GM18498 (cell line): ENCODE results near the gene TNIP3.
"Not testable (repeated sequence)": the region's sequence is repeated elsewhere in the genome, so short reads cannot be mapped to it uniquely, and the experiment has no call there.

Source experiments
- ATAC-seq: cut with Tn5 transposase; IDR thresholded peaks from one replicate; pipeline ENCODE4 v1.9.1; 2021; ENCODE audit warnings: mild to moderate bottlenecking, moderate library complexity; ENCODE audit not compliant: unreplicated experiment

Gene TNIP3

DNA sequence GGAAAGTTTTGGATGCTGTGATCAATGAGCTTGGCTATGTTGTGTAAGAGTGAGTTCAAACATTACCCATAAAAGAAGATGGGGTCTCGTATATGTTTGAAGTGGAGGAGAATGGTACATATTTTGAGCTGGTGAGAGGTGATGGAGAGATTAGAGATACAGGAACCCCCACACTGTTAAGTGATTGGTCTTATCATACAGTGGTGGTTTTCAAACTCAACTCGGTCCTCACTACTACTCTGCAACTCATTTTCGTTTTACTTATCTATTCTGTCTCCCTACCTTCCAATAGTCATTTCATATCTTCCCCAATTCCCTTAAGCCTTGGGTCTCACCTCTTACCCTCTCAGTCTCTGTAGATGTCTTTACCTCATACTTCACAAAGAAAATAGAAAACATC, 16.4 kb upstream of the TNIP3 start:
- ATAC-seq: no peak

DNA sequence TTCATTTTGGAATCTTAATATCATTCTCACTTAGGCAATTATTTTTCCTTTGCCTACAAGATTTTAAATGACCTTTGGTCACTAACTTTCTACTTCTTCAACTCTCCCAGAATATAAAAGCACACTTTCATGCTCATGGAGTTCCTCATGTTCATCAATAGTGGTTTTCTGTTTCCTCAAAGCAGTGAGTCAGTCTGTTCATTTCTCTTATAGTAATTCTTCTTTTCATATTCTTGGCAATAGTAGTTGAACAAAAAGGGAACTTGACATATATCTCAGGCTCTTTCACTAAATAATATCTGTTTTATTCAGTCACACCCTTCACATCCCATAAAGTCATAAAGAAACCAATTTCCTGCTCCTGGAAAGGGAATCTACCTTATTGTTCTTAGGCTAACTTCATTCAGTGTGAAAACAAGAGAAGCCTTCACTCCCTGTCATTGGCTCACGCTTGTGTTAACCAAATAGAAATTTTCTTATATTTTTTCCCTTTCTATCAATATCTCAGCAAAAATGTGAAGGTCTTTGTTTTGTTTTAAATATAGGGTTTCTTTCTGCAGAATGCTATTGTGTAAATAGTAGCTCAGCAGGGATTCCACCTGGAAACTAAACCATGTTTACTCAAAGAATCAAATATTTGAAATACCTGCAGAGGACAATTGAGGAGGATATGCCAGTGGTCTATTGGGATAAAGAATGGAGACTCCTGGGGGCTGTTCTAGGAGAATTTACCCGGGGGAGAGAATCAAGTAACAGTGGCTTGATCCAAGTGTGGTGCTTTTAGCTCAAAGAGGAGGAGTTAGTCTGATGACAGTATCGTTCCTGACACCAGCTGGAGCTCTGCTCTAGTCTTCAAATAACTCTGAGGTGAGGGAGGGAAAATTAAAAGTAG, 13.4 kb upstream of the TNIP3 start:
- ATAC-seq: no peak

DNA sequence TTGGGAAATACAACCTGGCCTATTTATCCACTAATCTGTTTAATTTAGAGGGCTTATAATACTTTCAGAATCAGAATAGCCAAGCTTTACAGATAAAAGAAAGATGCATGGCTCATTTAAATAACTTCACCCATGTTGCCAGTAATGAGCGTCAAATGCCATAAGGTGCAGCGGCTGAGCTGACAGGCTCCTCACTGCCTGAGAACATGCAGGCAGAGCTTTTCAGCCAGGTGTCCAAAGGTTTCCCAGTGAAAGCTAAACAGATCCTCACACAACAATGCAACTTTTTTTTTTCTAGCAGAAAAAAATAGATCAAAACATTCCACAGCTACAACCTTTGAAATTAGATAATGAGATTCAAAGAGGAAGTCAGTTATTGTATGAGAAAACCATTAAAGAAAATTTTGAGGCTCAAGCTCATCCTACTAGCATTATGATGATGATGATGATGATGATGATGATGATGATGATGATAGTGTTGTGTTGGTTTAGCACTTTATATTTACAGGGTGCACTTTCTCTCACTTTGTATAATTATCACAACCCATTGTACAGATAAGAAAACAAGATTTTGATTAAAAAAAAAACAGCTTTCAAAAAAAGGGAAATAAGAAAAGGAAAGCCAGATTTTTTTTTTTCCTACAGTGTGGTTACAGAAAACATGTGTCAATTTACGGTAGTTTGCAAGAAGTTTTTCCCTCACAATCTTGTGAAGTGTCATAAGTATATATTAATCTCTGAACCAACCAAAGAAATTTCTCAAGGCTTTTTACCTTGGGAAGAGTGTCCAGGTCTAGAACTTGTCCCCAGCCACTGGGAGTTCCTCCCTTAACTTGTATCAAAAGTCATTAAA, 12.2 kb upstream of the TNIP3 start:
- ATAC-seq: no peak

DNA sequence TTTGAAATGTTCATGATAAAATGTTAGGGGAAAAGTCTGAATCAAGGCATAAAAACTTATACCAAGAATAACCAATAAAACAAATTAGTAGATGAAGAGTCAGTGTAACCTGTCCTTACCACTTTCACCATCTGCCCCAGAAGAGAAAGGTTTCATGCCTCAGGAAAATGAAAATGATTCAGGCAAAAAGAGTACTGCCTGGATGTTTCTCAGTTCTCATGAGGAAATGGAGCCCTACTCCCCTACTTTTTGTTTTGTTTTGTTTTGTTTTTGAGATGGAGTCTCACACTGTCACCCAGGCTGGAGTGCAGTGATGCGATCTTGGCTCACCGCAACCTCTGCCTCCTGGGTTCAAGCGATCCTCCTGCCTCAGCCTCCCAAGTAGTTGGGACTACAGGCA, 7.4 kb upstream of the TNIP3 start:
- not testable (repeated sequence) for ATAC-seq

DNA sequence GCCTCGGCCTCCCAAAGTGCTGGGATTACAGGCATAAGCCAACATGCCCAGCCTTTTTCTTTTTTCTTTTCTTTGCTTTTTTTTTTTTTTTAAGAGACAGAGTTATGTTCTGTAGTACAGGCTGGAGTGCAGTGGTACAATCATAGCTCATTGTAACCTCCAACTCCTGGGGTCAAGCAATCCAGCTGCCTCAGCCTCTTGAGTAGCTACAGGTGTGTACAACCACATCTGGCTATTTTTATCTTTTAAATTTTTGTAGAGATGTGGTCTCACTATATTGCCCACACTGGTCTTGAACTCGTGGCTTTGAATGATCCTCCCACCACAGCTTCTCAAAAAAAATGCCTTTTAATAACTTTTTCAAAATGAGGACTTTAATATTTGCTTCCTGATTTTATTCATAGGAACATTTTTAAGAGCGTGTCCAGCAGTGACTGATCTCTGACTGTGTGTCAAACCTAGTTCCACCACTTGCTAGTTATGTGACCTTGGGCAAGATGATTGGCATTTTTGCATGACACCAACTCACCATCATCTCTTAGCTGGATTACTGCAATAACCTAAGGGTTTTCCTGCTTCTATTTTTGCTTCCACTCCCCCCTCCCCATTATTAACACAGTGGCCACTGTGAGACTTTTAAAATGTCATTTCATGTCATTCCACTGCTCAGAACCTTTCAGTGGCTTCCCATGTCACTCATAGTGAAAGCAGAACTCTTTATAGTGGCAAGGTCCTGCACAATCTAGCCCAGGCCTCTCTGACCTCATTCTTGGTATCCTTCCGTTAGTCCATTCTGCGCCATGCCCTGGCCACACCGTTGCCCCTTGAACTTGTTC, 4.5 kb upstream of the TNIP3 start:
- peak; percentile 96 for ATAC-seq

DNA sequence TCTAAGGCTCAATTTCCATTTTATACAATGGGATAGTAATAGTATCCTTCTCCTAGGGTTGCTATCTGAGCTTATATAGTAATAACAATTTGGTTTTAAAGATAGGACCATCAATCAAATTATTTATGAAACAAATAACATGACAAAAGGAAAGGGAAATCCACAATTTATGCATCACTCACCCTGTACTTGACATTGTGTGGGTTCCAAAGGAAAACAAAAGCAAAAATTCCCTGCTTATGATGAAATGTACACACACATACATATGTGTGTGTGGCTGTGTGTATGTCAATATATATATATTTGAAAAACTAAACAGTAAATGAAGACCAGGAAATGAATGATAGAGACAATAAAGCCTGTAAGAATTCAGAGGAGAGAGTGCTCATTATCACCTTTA, 2.9 kb upstream of the TNIP3 start:
- ATAC-seq: no peak

DNA sequence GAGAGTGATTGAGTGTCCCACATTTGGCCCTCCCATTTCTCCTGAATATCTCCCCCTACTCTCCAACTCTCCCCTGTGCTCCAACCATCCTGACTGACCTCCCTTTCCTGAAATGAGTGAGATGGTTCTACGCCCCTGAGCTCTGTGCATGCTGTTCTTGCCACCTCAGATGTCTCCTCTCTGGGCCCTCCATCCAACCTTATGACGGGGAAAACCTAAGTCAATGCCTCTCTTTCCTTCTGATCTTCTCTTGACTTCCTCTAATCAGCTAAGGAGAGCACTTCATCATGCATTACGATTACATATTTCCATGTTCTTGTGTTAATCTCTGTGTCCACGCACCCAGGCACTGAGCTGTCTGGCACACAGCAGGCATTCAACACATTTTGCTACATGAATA, 1.1 kb upstream of the TNIP3 start:
- ATAC-seq: no peak

DNA sequence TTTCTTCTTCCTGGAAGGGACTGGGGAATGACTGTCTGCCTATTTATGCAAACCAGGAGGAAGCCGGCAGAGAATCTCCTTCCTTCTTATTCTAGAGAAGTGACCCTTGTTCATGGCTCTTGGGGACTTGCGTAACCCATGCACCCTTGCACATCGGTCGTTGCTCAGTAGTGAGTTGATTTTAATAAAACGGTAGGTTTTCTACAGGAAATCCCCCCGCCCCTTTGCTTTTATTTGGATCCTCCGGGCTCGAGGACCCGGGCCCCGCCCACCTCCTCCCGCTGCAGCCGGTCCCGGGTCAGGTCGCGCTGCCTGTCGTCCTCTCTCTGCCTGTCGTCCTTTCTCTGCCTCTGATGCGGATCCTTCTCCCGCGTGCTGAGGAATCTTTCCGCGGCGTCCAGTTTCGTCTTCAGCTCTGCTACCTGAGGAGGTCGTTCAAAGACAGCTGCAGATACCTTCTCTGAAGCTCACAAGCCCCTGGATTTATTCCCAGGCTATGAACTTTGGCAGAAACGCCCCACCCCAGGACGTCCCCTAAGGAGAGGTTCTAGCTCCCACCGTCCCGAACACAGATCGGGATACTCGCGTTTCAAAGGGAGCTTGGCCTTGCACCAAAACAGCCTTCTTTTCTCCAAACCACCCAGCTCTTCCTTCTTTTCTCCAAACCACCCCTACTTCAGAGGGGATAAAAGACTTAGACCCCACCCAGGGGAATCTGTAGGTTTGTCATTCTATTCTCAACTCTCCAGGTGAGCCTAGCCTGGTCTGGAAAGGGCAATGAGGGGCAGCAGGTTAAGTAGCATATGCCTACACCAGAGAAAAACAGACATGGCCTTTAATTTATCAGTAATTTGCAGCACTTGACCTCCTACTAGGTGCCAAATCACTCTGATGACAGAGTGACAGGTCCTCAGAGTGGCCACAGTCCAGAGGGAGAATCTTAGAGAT, 7.0 kb downstream of the TNIP3 start:
- ATAC-seq: no peak

DNA sequence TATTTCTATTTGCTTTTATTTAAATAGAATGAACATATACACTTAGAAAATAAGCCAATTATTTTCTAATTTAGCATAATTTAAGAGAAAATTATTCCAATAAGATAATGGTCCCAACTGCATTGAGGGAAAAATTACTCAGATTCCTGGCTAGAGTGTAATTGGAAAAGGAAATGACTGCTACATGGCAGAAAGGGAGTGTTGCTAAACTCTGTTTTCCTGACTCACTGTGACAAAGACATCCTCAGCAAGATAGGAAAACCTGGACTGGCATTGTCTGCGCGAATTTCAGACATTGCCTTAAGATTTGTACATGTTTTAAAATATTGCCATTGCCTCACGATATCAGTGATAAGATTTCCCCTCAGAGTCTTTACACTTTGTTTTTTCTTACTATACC, 8.2 kb downstream of the TNIP3 start:
- ATAC-seq: no peak

DNA sequence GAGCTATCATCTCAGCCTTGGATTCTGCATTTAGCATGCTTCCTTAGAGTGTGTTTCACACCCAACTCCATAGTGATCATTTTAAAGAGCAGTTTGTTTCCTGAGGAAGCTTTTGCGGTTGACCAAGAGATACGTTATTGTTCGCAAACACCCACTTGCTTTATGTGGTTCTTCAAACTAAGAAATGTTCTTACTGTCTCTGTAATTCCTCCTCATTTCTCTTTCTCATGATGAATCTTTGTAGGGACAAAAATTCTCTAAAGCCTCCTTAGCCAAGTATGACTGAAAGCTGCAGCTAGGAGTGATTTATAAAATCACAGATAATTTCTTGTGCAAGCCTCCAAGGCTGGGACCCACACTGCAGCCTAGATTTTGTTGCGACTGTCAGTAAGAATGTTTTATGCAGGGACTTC, 10.0 kb downstream of the TNIP3 start:
- no peak for ATAC-seq

DNA sequence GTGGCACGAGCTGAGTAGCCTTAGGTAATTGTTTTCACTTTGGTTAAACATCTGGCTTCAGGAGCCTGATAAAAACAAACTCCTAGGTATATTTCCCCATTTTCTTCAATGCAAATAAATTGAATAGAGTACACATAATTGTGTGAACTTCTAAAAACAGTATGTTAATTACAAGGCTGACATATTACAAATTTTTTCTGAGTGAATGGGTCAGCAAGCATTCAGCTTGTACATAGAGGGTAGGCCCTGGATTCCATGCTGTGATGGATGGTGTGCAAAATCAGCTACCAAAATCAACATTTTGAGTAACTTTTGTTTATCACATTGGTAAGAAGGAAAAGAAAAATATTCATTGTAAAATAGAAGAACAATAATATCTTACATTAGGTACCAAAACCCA, 12.2 kb downstream of the TNIP3 start:
- no peak for ATAC-seq

DNA sequence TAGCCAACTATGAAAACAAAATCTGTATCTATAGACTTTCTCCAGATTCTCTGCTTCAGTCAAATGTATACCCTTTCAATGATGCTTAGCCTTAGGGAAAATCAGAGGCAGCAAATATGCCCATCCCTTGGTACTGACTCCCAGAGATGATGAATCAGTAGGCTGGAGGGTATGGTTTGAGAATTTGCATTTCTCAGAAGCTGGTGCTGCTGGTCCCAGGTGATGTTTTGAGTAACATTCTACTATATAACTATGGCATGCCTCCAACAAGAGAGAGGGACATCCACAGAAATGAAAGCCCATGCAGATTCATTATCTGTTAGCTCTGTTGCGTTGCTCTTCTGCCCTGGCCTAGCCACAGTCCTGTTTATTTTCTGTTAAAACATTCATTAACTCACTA, 13.6 kb downstream of the TNIP3 start:
- peak; percentile 61 for ATAC-seq

DNA sequence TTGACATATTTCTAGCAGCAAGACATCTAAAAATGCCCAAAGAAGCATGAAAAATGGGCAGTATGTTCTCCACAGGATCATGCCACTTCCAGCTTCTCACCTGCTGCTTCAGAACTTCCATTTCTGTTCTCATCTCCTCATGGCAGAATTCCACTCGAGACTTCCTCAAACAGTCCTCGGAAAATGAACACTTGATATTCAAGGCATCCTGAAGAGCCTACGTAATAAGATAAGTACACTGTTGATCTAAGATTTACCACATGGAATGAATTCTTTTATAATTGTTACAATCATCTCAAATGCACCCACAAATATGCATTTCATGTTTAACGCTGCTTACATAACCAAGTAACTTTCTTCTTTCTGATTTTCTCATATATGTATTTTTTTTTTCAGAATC, 14.1 kb downstream of the TNIP3 start:
- ATAC-seq: no peak

DNA sequence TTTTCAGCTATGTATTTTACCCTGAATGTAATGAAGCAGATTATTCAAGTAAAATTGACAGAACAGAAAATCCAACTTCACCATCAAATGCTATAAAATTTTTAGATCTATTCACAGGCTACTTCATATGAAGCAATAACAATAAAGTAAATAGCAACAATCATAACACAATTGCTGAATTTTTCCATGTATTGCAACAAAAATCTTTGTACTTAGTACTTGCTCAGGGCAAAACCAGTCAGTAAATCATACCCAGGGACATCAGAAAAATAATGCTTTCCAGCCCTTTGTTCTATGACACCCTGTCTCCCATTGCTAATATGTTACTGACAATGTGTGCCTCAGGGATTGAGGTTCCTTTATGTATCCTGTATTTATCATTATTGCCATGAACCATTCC, 15.5 kb downstream of the TNIP3 start:
- no peak for ATAC-seq

DNA sequence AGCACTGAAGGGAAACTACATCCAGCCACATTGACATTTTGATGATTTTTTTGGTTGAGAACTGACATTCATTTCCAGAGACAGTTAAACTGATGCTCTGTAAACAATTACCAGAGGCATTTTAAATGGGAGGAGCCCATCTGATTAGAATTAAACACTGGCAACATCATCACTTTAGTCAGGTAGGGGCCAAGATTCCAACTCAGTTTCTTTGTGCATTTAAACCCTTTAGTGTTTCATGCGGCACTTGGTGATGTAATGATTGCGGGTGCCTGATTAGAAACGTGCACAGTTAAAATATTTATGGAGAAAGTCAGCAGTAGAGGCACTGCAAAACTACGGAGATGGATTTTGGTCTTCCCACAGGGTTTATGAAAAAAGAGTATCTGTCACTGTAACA, 16.1 kb downstream of the TNIP3 start:
- no peak for ATAC-seq

DNA sequence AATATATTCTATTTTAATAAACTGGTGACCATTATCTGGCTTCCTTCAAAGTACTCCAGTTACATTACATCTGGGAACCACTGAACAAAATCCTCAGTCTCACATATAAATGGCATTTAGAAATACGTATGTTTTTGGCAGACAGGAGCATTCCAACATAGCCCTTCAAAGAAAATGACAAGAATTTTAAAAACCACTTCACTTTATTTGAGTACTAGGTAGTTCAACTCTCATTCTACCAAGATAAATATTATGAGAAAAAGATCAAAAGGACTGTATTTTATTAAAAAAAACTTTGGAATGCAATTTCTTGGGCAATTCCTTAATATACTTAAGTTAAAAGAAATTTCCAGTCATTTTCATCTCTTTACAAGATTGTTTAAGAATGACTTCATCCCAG, 17.6 kb downstream of the TNIP3 start:
- no peak for ATAC-seq

DNA sequence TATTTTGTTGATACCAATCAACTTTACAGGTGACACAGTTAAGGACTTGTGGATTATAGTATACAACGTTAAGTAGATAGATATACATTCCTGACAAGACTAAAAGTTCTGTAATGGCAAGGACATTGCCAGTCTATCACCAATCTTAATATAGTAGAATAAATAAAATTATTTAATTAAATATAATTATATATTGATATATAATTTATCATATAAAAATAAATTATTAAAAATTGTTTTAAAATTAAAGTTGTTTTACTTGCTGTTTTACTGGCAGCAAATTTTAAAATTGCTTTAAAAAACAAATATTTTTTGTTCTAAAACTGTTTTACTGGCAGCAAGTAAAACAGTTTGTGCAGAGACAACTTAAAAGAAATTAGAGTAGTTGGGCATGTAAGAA, 18.7 kb downstream of the TNIP3 start:
- ATAC-seq: no peak

DNA sequence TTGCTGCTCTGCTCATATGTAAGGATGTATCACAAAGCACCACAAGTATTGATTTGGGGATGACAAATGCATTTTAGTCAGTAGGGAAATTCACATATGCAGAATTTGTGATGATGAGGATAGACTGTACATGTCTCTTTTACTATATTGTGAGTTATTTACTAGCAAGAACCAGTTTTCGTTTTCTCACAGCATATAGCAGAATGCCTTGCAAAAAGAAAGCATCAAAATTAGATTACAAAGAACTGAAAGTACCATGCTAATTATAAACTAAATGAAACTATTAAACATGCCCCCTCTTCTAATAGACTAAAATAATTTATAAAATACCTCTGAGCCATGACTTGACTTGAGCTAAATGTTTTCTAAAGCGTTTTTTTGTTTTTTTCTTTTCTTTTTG, 20.1 kb downstream of the TNIP3 start:
- peak; percentile 41 for ATAC-seq

DNA sequence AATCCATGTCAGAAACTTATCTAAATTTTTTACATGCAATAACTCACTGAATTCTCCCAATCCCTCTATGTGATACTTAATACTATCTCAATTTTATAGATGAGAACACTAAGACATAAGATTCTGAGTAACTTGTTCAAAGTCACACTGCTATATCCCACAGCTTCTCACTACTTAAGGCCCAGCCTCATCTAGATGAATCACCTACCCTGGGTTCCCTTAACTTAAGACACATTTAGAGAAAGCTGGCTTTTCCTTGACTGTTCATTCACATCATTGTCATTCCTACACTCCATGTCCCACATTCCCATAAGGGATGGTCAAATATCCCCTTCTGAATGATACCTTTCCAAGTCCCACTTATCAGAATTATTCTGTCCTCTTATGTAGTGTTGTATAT, 21.0 kb downstream of the TNIP3 start:
- ATAC-seq: no peak
